ENCODE measurements around the gene DBR1.
A peak's percentile ranks its signal among the peaks of the same experiment; 100 is the strongest.

The DBR1 gene

GRCh38 chr3:138119423-138119766 is 55.3 kb downstream of the DBR1 start:
- DNase-seq = no peak

- peak; percentile 16 to 73 for DNase-seq
Measured at GRCh38 chr3:138118612-138119422, 55.9 kb downstream of the DBR1 start.

- DNase-seq = peak; percentile 58 to 89
Measured at GRCh38 chr3:138114988-138115971, 59.4 kb downstream of the DBR1 start, which contains the start of gene DZIP1L. DZIP1L (minus strand) TSS chr3:138115608; CDS start chr3:138103971, 11,637 bp downstream.

GRCh38 chr3:138114431-138114918 is 60.2 kb downstream of the DBR1 start:
- no peak for DNase-seq

- no peak for DNase-seq
Measured at GRCh38 chr3:138113326-138113725, 61.4 kb downstream of the DBR1 start.

- DNase-seq = no peak
Measured at GRCh38 chr3:138112362-138112761, 62.4 kb downstream of the DBR1 start.
